ENCODE measurements around the gene CMTR1. TPM values are rescaled to one million over a fixed set of nuclear protein-coding genes. Genes with fewer than 3 reads are reported as not detected.
"Not testable (repeated sequence)": the region's sequence is repeated elsewhere in the genome, so short reads cannot be mapped to it uniquely, and the experiment has no call there.

The CMTR1 gene
- total RNA-seq, 1 donor from 2014 or later: 15.8 TPM

DNA sequence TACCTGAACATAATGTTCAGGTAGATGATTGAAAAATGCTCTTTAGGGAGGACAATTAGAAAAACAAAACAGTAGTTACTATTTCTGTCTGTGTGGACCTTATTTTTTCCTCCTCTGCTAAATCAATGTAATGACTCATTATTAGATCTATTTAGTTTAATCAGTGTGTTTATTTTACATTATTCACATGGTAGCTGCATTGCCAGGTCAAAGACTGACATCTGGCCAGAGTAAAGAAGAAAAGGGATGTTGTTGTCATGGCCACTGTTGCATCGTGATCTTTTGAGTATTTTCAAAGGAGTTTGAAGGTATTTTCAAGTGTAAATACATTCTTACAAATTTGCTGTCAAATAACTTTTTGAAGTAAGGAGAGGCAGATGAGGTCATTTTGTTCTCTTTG, 5.9 kb downstream of the CMTR1 start:
- Histone ChIP-seq H3K4me3 (ENCODE audit: low read depth, low read length) (no peak overlapping the region), H3K27me3 (ENCODE audit: control insufficient read depth, insufficient read depth, low read length) (no peaks in the 10 kb centered on the region), H3K36me3 (ENCODE audit: control insufficient read depth, insufficient read depth, low read length) (peaks cover 6% of the 10 kb centered on the region)
- no peak for DNase-seq (ENCODE audit: low read depth)
- no peak for FAIRE-seq
- no peak for TF ChIP-seq CTCF (IDR thresholded peaks at IDR 0.05; ENCODE audit: insufficient read depth, low read length, severe bottlenecking)

DNA sequence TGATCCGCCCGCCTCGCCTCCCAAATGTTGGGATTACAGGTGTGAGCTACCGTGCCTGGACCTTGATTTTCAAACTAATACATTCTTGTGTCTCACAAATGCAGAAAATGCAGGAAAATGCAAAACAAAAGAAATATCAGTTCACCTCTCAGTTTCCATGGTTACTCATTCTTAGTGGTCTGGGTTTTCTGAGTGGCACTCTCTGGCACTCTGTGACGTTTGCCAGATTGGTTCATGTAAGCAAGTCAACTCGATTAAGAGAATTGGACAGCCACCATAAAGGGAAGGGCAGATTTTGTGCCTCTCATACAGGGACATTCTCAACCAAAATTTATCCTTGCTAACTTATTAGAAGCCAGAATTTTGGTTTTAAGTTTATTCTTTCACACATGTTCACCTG, 8.6 kb downstream of the CMTR1 start:
- no peak for DNase-seq (ENCODE audit: low read depth)
- Histone ChIP-seq H3K36me3 (ENCODE audit: control insufficient read depth, insufficient read depth, low read length) (peaks cover 4% of the 10 kb centered on the region), H3K27me3 (ENCODE audit: control insufficient read depth, insufficient read depth, low read length) (no peaks in the 10 kb centered on the region), H3K4me3 (ENCODE audit: low read depth, low read length) (no peak overlapping the region)
- FAIRE-seq: no peak
- TF ChIP-seq CTCF (IDR thresholded peaks at IDR 0.05; ENCODE audit: insufficient read depth, low read length, severe bottlenecking): no peak

DNA sequence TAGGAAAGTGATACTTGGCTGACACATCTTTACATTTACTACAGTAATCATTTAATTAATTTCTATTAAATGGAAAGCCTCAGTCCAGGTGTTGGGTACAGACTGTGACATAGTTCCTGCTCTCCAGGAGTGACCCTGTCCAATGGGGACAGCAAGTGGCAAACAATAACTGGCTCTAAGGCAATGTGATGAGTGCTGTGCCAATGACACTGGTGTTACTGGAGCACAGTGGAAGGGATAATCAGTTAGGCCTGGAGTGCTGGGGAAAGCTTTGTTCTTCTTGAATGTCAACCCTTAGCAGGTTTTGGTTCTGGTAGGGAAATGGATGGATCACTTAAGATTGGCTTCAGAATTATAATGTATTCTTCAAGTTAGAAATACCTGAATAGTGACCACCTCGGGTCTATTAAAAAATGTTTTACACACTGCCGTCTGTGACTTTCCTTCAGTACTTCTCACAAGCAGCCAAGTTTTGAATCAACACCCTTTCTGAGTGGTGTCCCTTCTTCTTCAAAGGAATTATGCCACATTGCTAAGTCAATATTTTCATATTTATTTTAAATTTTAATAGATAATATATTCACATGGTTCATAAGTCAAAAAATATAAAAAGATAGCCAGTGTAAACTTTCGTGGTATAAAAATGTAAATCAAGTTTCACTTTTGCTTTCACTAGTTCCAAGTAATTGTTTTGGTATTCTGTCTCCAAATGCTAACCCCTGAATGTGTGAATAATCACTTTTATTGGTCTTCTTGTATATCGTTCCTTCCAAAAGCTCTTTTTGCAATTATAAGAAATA, 9.6 kb downstream of the CMTR1 start:
- no peak for FAIRE-seq
- H3K36me3 ChIP-seq (ENCODE audit: control insufficient read depth, insufficient read depth, low read length): peaks cover 6% of the 10 kb centered on the region
- H3K4me3 ChIP-seq (ENCODE audit: low read depth, low read length): no peak overlapping the region
- no peak for DNase-seq (ENCODE audit: low read depth)
- no peak for TF ChIP-seq CTCF (IDR thresholded peaks at IDR 0.05; ENCODE audit: insufficient read depth, low read length, severe bottlenecking)
- H3K27me3 ChIP-seq (ENCODE audit: control insufficient read depth, insufficient read depth, low read length): no peaks in the 10 kb centered on the region

DNA sequence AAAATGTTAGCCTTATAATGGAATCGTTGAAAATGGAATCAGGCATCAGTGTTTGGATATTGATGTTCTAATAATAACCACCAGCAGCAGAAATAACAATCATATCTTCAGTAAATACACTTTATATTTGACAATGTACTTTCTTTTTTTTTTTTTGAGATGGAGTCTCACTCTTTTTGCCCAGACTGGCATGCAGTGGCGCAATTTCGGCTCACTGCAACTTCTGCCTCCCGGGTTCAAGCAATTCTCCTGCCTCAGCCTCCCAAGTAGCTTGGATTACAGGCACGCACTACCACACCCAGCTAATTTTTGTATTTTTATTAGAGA, 10.2 kb downstream of the CMTR1 start:
- H3K27me3 ChIP-seq (ENCODE audit: control insufficient read depth, insufficient read depth, low read length); H3K36me3 ChIP-seq (ENCODE audit: control insufficient read depth, insufficient read depth, low read length); FAIRE-seq; H3K4me3 ChIP-seq (ENCODE audit: low read depth, low read length); DNase-seq (ENCODE audit: low read depth): not testable (repeated sequence)

GRCh38 chr6:37449984-37450383, 17.0 kb downstream of the CMTR1 start:
- DNase-seq (ENCODE audit: low read depth) (no peak), FAIRE-seq (peak; percentile 43)
- TF ChIP-seq CTCF (IDR thresholded peaks at IDR 0.05; ENCODE audit: insufficient read depth, low read length, severe bottlenecking): no peak

GRCh38 chr6:37451441-37452193, 18.6 kb downstream of the CMTR1 start:
- no peak for FAIRE-seq
- Histone ChIP-seq H3K36me3 (ENCODE audit: control insufficient read depth, insufficient read depth, low read length) (peaks cover 11% of the 10 kb centered on the region), H3K4me3 (ENCODE audit: low read depth, low read length) (no peak overlapping the region), H3K27me3 (ENCODE audit: control insufficient read depth, insufficient read depth, low read length) (no peaks in the 10 kb centered on the region)
- TF ChIP-seq CTCF (IDR thresholded peaks at IDR 0.05; ENCODE audit: insufficient read depth, low read length, severe bottlenecking): no peak
- no peak for DNase-seq (ENCODE audit: low read depth)

More at GRCh38 chr6:37449984-37450383, 17.0 kb downstream of the CMTR1 start:
- H3K36me3 ChIP-seq (ENCODE audit: control insufficient read depth, insufficient read depth, low read length): peaks cover 12% of the 10 kb centered on the region
- H3K4me3 ChIP-seq (ENCODE audit: low read depth, low read length): no peak overlapping the region
- H3K27me3 ChIP-seq (ENCODE audit: control insufficient read depth, insufficient read depth, low read length): no peaks in the 10 kb centered on the region

All from bronchial epithelial cell (primary cell).